ENCODE measurements around the gene DYNLT5. TPM values are rescaled to one million over a fixed set of nuclear protein-coding genes. Genes with fewer than 3 reads are reported as not detected.

Gene DYNLT5
- polyA plus RNA-seq, 1 donor (not counting 4 experiments of a cell fraction or from before 2014, with no cell fraction given) = not detected

DNA sequence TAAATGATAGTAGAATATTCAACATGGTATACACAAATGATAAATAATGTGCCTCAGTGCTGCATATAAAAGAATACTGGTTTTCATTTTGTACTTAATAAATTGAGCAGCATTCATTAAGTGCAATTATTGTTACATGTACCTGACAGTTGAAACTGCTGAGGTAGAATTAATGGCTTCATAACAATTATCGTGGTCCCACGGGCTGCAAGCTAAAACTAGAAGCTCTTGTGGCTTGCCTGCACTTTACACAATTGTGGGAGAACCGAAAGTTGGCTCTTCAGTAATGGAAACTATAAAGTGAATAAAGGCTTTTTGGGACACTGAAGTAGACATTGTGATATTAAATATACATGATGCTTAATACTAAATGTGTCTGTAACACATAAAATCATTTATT lies 25.6 kb downstream of the DYNLT5 start:
- Histone ChIP-seq H3K36me3 (ENCODE audit: control insufficient read depth in 2 of 2, extremely low read depth in 1 of 2, insufficient read depth in 2 of 2, low read length in 2 of 2) (no peaks in the 10 kb centered on the region), H3K4me1 (ENCODE audit: control insufficient read depth, extremely low read depth, insufficient read depth, low read length) (no peaks in the 10 kb centered on the region), H2AFZ (ENCODE audit: control insufficient read depth, low read length) (no peak overlapping the region), H3K4me3 (ENCODE audit: control insufficient read depth in 2 of 3, extremely low read depth in 1 of 3, insufficient read depth in 2 of 3, low read depth in 1 of 3, low read length in 3 of 3) (no peak overlapping the region), H3K9ac (ENCODE audit: control insufficient read depth, extremely low read depth, insufficient read depth, low read length) (no peak overlapping the region), H3K9me1 (ENCODE audit: control insufficient read depth, extremely low read depth, insufficient read depth, low read length) (no peaks in the 10 kb centered on the region), H3K79me2 (ENCODE audit: control insufficient read depth, insufficient read depth, low read length) (no peaks in the 10 kb centered on the region), H3K27ac (ENCODE audit: control insufficient read depth, insufficient read depth, low read length) (no peak overlapping the region), H4K20me1 (ENCODE audit: control insufficient read depth, extremely low read depth, insufficient read depth, low read length) (no peaks in the 10 kb centered on the region), H3K27me3 (ENCODE audit: control insufficient read depth, extremely low read depth, insufficient read depth, low read length) (peaks cover 3% of the 10 kb centered on the region), H3K4me2 (ENCODE audit: control insufficient read depth, extremely low read depth, insufficient read depth, low read depth, low read length) (no peak overlapping the region), H3K9me3 (ENCODE audit: control insufficient read depth, low read depth, low read length) (no peaks in the 10 kb centered on the region)
- TF ChIP-seq EZH2 (IDR thresholded peaks at IDR 0.05; ENCODE audit: low read length) = no peak
- TF ChIP-seq, protein P1, sequence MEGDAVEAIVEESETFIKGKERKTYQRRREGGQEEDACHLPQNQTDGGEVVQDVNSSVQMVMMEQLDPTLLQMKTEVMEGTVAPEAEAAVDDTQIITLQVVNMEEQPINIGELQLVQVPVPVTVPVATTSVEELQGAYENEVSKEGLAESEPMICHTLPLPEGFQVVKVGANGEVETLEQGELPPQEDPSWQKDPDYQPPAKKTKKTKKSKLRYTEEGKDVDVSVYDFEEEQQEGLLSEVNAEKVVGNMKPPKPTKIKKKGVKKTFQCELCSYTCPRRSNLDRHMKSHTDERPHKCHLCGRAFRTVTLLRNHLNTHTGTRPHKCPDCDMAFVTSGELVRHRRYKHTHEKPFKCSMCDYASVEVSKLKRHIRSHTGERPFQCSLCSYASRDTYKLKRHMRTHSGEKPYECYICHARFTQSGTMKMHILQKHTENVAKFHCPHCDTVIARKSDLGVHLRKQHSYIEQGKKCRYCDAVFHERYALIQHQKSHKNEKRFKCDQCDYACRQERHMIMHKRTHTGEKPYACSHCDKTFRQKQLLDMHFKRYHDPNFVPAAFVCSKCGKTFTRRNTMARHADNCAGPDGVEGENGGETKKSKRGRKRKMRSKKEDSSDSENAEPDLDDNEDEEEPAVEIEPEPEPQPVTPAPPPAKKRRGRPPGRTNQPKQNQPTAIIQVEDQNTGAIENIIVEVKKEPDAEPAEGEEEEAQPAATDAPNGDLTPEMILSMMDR (optimal IDR thresholded peaks at IDR 0.05 in 1 of 3, IDR thresholded peaks at IDR 0.05 in 1 of 3, conservative IDR thresholded peaks at IDR 0.05 in 1 of 3; ENCODE audit: extremely low read depth in 1 of 3, insufficient read depth in 2 of 3, low read length in 3 of 3) = no peak
- no peak for FAIRE-seq
- dilution Hi-C loops (cut with MboI; ENCODE audit: extremely low pct_ligation_motif_present, low sequenced_read_pairs) = no loop called here
- DNase-seq (ENCODE audit: low read depth, low spot score) = no peak

DNA sequence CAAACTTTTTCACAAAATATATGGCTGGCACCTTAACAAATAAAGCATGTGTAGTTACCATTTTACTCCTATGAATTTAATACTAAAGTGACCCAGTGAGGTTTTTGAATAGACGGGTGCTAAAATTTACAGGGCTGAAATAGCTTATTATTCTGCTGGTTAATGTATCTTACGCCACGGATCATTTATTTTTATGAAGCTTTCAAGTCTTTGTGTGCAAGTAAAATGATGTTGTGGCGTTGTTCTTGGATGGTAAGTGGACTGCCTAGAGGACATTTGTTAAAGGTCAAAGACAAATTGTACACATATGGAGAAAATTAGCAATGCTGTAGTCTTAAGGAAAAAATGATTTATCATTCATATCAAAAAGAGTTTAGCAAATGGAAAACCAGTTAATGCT lies 26.0 kb downstream of the DYNLT5 start:
- H3K9ac ChIP-seq (ENCODE audit: control insufficient read depth, extremely low read depth, insufficient read depth, low read length) = no peak overlapping the region
- no peaks in the 10 kb centered on the region for H3K4me1 ChIP-seq (ENCODE audit: control insufficient read depth, extremely low read depth, insufficient read depth, low read length)
- H3K27ac ChIP-seq (ENCODE audit: control insufficient read depth, insufficient read depth, low read length) = no peak overlapping the region
- no peaks in the 10 kb centered on the region for H3K36me3 ChIP-seq (ENCODE audit: control insufficient read depth in 2 of 2, extremely low read depth in 1 of 2, insufficient read depth in 2 of 2, low read length in 2 of 2)
- DNase-seq (ENCODE audit: low read depth, low spot score) (no peak), FAIRE-seq (no peak)
- H3K9me1 ChIP-seq (ENCODE audit: control insufficient read depth, extremely low read depth, insufficient read depth, low read length) = no peaks in the 10 kb centered on the region
- TF ChIP-seq EZH2 (IDR thresholded peaks at IDR 0.05; ENCODE audit: low read length) = no peak
- TF ChIP-seq, protein P1 (optimal IDR thresholded peaks at IDR 0.05 in 1 of 3, IDR thresholded peaks at IDR 0.05 in 1 of 3, conservative IDR thresholded peaks at IDR 0.05 in 1 of 3; ENCODE audit: extremely low read depth in 1 of 3, insufficient read depth in 2 of 3, low read length in 3 of 3) = no peak
- dilution Hi-C loops (cut with MboI; ENCODE audit: extremely low pct_ligation_motif_present, low sequenced_read_pairs) = no loop called here
- no peaks in the 10 kb centered on the region for H3K9me3 ChIP-seq (ENCODE audit: control insufficient read depth, low read depth, low read length)
- H2AFZ ChIP-seq (ENCODE audit: control insufficient read depth, low read length) = no peak overlapping the region
- no peaks in the 10 kb centered on the region for H4K20me1 ChIP-seq (ENCODE audit: control insufficient read depth, extremely low read depth, insufficient read depth, low read length)
- no peak overlapping the region for H3K4me3 ChIP-seq (ENCODE audit: control insufficient read depth in 2 of 3, extremely low read depth in 1 of 3, insufficient read depth in 2 of 3, low read depth in 1 of 3, low read length in 3 of 3)
- H3K79me2 ChIP-seq (ENCODE audit: control insufficient read depth, insufficient read depth, low read length) = no peaks in the 10 kb centered on the region
- peaks cover 3% of the 10 kb centered on the region for H3K27me3 ChIP-seq (ENCODE audit: control insufficient read depth, extremely low read depth, insufficient read depth, low read length)
- H3K4me2 ChIP-seq (ENCODE audit: control insufficient read depth, extremely low read depth, insufficient read depth, low read depth, low read length) = no peak overlapping the region

Measured in keratinocyte (primary cell).